Fibroblast of skin of scalp (primary cell): ENCODE measurements around the gene BLTP3A.

Source experiments
- DNase-seq: peaks from one replicate; pipeline ENCODE4 v3.0.0-alpha.2; 2013

The BLTP3A gene

GRCh38 chr6:34834789-34835518, 43.1 kb downstream of the BLTP3A start:
- DNase-seq = no peak

- DNase-seq = no peak
Measured at GRCh38 chr6:34836008-34836407, 44.1 kb downstream of the BLTP3A start.

GRCh38 chr6:34836451-34836850, 44.6 kb downstream of the BLTP3A start:
- no peak for DNase-seq

- no peak for DNase-seq
Measured at GRCh38 chr6:34837528-34837927, 45.6 kb downstream of the BLTP3A start.

- no peak for DNase-seq
Measured at GRCh38 chr6:34839666-34840352, 47.9 kb downstream of the BLTP3A start.
